ENCODE data around the gene CACFD1. TPM values are rescaled to one million over a fixed set of nuclear protein-coding genes. Genes with fewer than 3 reads are reported as not detected.

The CACFD1 gene
- total and polyA plus RNA-seq, 9 of the 15 experiments (the other 6 are each of a cell fraction or from before 2014, with no cell fraction given), result 0.11 to 1.4 (median 1.1) TPM; not detected in 2

GRCh38 chr9:133441571-133441970, 18.2 kb upstream of the CACFD1 start (continued):
- TF ChIP-seq, protein P1, sequence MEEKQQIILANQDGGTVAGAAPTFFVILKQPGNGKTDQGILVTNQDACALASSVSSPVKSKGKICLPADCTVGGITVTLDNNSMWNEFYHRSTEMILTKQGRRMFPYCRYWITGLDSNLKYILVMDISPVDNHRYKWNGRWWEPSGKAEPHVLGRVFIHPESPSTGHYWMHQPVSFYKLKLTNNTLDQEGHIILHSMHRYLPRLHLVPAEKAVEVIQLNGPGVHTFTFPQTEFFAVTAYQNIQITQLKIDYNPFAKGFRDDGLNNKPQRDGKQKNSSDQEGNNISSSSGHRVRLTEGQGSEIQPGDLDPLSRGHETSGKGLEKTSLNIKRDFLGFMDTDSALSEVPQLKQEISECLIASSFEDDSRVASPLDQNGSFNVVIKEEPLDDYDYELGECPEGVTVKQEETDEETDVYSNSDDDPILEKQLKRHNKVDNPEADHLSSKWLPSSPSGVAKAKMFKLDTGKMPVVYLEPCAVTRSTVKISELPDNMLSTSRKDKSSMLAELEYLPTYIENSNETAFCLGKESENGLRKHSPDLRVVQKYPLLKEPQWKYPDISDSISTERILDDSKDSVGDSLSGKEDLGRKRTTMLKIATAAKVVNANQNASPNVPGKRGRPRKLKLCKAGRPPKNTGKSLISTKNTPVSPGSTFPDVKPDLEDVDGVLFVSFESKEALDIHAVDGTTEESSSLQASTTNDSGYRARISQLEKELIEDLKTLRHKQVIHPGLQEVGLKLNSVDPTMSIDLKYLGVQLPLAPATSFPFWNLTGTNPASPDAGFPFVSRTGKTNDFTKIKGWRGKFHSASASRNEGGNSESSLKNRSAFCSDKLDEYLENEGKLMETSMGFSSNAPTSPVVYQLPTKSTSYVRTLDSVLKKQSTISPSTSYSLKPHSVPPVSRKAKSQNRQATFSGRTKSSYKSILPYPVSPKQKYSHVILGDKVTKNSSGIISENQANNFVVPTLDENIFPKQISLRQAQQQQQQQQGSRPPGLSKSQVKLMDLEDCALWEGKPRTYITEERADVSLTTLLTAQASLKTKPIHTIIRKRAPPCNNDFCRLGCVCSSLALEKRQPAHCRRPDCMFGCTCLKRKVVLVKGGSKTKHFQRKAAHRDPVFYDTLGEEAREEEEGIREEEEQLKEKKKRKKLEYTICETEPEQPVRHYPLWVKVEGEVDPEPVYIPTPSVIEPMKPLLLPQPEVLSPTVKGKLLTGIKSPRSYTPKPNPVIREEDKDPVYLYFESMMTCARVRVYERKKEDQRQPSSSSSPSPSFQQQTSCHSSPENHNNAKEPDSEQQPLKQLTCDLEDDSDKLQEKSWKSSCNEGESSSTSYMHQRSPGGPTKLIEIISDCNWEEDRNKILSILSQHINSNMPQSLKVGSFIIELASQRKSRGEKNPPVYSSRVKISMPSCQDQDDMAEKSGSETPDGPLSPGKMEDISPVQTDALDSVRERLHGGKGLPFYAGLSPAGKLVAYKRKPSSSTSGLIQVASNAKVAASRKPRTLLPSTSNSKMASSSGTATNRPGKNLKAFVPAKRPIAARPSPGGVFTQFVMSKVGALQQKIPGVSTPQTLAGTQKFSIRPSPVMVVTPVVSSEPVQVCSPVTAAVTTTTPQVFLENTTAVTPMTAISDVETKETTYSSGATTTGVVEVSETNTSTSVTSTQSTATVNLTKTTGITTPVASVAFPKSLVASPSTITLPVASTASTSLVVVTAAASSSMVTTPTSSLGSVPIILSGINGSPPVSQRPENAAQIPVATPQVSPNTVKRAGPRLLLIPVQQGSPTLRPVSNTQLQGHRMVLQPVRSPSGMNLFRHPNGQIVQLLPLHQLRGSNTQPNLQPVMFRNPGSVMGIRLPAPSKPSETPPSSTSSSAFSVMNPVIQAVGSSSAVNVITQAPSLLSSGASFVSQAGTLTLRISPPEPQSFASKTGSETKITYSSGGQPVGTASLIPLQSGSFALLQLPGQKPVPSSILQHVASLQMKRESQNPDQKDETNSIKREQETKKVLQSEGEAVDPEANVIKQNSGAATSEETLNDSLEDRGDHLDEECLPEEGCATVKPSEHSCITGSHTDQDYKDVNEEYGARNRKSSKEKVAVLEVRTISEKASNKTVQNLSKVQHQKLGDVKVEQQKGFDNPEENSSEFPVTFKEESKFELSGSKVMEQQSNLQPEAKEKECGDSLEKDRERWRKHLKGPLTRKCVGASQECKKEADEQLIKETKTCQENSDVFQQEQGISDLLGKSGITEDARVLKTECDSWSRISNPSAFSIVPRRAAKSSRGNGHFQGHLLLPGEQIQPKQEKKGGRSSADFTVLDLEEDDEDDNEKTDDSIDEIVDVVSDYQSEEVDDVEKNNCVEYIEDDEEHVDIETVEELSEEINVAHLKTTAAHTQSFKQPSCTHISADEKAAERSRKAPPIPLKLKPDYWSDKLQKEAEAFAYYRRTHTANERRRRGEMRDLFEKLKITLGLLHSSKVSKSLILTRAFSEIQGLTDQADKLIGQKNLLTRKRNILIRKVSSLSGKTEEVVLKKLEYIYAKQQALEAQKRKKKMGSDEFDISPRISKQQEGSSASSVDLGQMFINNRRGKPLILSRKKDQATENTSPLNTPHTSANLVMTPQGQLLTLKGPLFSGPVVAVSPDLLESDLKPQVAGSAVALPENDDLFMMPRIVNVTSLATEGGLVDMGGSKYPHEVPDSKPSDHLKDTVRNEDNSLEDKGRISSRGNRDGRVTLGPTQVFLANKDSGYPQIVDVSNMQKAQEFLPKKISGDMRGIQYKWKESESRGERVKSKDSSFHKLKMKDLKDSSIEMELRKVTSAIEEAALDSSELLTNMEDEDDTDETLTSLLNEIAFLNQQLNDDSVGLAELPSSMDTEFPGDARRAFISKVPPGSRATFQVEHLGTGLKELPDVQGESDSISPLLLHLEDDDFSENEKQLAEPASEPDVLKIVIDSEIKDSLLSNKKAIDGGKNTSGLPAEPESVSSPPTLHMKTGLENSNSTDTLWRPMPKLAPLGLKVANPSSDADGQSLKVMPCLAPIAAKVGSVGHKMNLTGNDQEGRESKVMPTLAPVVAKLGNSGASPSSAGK (IDR thresholded peaks at IDR 0.05), result no peak
- no peak for TF ChIP-seq ZNF146 (CRISPR knock-in tag; IDR thresholded peaks at IDR 0.05; ENCODE audit: unreplicated experiment)
- no peak for TF ChIP-seq ZNF609 (CRISPR knock-in tag; IDR thresholded peaks at IDR 0.05; ENCODE audit: borderline replicate concordance)
- TF ChIP-seq, protein P2, sequence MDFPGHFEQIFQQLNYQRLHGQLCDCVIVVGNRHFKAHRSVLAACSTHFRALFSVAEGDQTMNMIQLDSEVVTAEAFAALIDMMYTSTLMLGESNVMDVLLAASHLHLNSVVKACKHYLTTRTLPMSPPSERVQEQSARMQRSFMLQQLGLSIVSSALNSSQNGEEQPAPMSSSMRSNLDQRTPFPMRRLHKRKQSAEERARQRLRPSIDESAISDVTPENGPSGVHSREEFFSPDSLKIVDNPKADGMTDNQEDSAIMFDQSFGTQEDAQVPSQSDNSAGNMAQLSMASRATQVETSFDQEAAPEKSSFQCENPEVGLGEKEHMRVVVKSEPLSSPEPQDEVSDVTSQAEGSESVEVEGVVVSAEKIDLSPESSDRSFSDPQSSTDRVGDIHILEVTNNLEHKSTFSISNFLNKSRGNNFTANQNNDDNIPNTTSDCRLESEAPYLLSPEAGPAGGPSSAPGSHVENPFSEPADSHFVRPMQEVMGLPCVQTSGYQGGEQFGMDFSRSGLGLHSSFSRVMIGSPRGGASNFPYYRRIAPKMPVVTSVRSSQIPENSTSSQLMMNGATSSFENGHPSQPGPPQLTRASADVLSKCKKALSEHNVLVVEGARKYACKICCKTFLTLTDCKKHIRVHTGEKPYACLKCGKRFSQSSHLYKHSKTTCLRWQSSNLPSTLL (IDR thresholded peaks at IDR 0.05), result no peak
- no peak for TF ChIP-seq MCM3 (IDR thresholded peaks at IDR 0.05)
- TF ChIP-seq ZNF280B (CRISPR knock-in tag; IDR thresholded peaks at IDR 0.05), result no peak
- TF ChIP-seq ASH1L (IDR thresholded peaks at IDR 0.05; ENCODE audit: borderline replicate concordance, low read depth, partially characterized antibody), result no peak
- TF ChIP-seq ZZZ3 (IDR thresholded peaks at IDR 0.05), result no peak
